Liver (tissue), 9 donors: Measurements from ENCODE around the gene LGR6. TPM values are rescaled to one million over a fixed set of nuclear protein-coding genes. Genes with fewer than 3 reads are reported as not detected.

Experiments used
- DNase-seq: peaks from one replicate; pipeline ENCODE4 v3.0.0-alpha.2; 2017; ENCODE audit warnings: low spot score
- H3K27ac ChIP-seq, 2 donors: one replicate each; pipeline ENCODE4 v1.7.0; 2013; ENCODE audit warnings: inconsistent platforms in 2 of 2, low read length in 2 of 2, control low read depth in 1 of 2, low read depth in 1 of 2, mild to moderate bottlenecking in 1 of 2
- H3K27me3 ChIP-seq, 4 donors: one replicate each; pipeline versions ENCODE4 v1.6.1 to v1.7.0; 2013; ENCODE audit warnings: low read length in 3 of 4, inconsistent platforms in 1 of 4, mild to moderate bottlenecking in 1 of 4, moderate library complexity in 1 of 4; ENCODE audit not compliant: control insufficient read depth in 4 of 4, insufficient read depth in 4 of 4
- H3K36me3 ChIP-seq, 4 donors: one replicate each; pipeline versions ENCODE4 v1.6.1 to v1.7.0; 2013; ENCODE audit warnings: low read length in 3 of 4, mild to moderate bottlenecking in 3 of 4, low read depth in 1 of 4, moderate library complexity in 1 of 4; ENCODE audit not compliant: control insufficient read depth in 4 of 4, insufficient read depth in 3 of 4
- H3K4me1 ChIP-seq, 4 donors: one replicate each; pipeline versions ENCODE4 v1.6.1 to v1.7.0; 2013; ENCODE audit warnings: low read length in 3 of 4, mild to moderate bottlenecking in 3 of 4, moderate library complexity in 1 of 4; ENCODE audit not compliant: control insufficient read depth in 4 of 4, insufficient read depth in 4 of 4
- H3K4me3 ChIP-seq, 3 donors: one replicate each; pipeline versions ENCODE4 v1.6.1 to v1.7.0; 2013; ENCODE audit warnings: low read length in 3 of 3, control low read depth in 1 of 3, low read depth in 1 of 3, mild to moderate bottlenecking in 1 of 3
- H3K9ac ChIP-seq, 2 donors: one replicate each; pipeline ENCODE4 v1.7.0; 2013; ENCODE audit warnings: low read length in 2 of 2, mild to moderate bottlenecking in 2 of 2, moderate library complexity in 2 of 2, control low read depth in 1 of 2, low read depth in 1 of 2
- H3K9me3 ChIP-seq, 4 donors: one replicate each; pipeline versions ENCODE4 v1.6.1 to v1.7.0; 2013; ENCODE audit warnings: low read length in 3 of 4; ENCODE audit not compliant: control insufficient read depth in 4 of 4
- EGR1 ChIP-seq, 2 donors: IDR thresholded peaks; 2 replicates each; pipeline ENCODE4 v1.6.1; 2016 to 2018; ENCODE audit warnings: antibody characterized with exemption in 2 of 2, low read depth in 2 of 2
- FOXA1 ChIP-seq: IDR thresholded peaks from 2 replicates; pipeline ENCODE4 v1.6.1; 2016; ENCODE audit warnings: antibody characterized with exemption
- FOXA2 ChIP-seq: IDR thresholded peaks from 2 replicates; pipeline ENCODE4 v1.6.1; 2016; ENCODE audit warnings: antibody characterized with exemption
- GABPA ChIP-seq, 2 donors: IDR thresholded peaks in 1 of 2; conservative IDR thresholded peaks in 1 of 2; 2 replicates each; pipeline ENCODE4 v1.6.1; 2016; ENCODE audit warnings: antibody characterized with exemption in 2 of 2, mild to moderate bottlenecking in 1 of 2, moderate library complexity in 1 of 2
- HNF4G ChIP-seq: IDR thresholded peaks from 2 replicates; pipeline ENCODE4 v1.6.1; 2016; ENCODE audit warnings: antibody characterized with exemption
- JUND ChIP-seq, 2 donors: IDR thresholded peaks; 2 replicates each; pipeline ENCODE4 v1.6.1; 2016; ENCODE audit warnings: antibody characterized with exemption in 2 of 2
- NR2F2 ChIP-seq: IDR thresholded peaks from 2 replicates; pipeline ENCODE4 v1.6.1; 2016; ENCODE audit warnings: antibody characterized with exemption
- RAD21 ChIP-seq, 2 donors: IDR thresholded peaks; 2 replicates each; pipeline ENCODE4 v1.6.1; 2016; ENCODE audit warnings: antibody characterized with exemption in 2 of 2, mild to moderate bottlenecking in 2 of 2
- RXRA ChIP-seq, 2 donors: IDR thresholded peaks; 2 replicates each; pipeline ENCODE4 v1.6.1; 2017 to 2018; ENCODE audit warnings: antibody characterized with exemption in 2 of 2, mild to moderate bottlenecking in 1 of 2
- SP1 ChIP-seq: IDR thresholded peaks from 2 replicates; pipeline ENCODE4 v1.6.1; 2018; ENCODE audit warnings: antibody characterized with exemption, mild to moderate bottlenecking
- TAF1 ChIP-seq: conservative IDR thresholded peaks from 2 replicates; pipeline ENCODE4 v1.6.1; 2016; ENCODE audit warnings: antibody characterized with exemption, mild to moderate bottlenecking
- YY1 ChIP-seq: IDR thresholded peaks from 2 replicates; pipeline ENCODE4 v1.6.1; 2016; ENCODE audit warnings: antibody characterized with exemption, mild to moderate bottlenecking
- ZBTB33 ChIP-seq: IDR thresholded peaks from 2 replicates; pipeline ENCODE4 v1.6.1; 2016; ENCODE audit warnings: antibody characterized with exemption
- WGBS: extraction: QIAGEN DNeasy Blood & Tissue Kit; methylation state at CpG from one replicate; pipeline ENCODE4 v1.1.7; 2013; 5-methylcytosine and 5-hydroxymethylcytosine counted together
- polyA plus RNA-seq, 2 donors: library from polyadenylated mRNA; stranded (reverse) in 1 of 2; unstranded in 1 of 2; fragments of 200-250 nt in 1 of 2; fragments of >200 nt in 1 of 2; fragmentation: Nextera tagmentation in 1 of 2; extraction: Ambion mirVana in 1 of 2; gene quantifications; one replicate each; pipeline versions ENCODE4 v1.2.1 to v1.2.3, GENCODE V29; 2013 to 2015
- total RNA-seq, 2 donors: library from RNA; depleted of rRNA; stranded (reverse); fragments of >200 nt; gene quantifications; one replicate each; pipeline ENCODE4 v1.2.3, GENCODE V29; 2014
- TF ChIP-seq, protein P1 (sequence below): IDR thresholded peaks from 2 replicates; pipeline ENCODE4 v1.6.1; 2016; ENCODE audit warnings: antibody characterized with exemption, mild to moderate bottlenecking
- donor health status: healthy.
- donor health status: healthy.
- donor health status: healthy.
- donor health status: healthy.
- donor health status: healthy.

Gene LGR6
- total and polyA plus RNA-seq, 4 donors, result 0.05 to 1.2 (median 0.75) TPM

- Histone ChIP-seq H3K27ac (no peak overlapping the region), H3K36me3 (no peaks in the 10 kb centered on the region), H3K4me1 (no peaks in the 10 kb centered on the region), H3K27me3 (no peaks in the 10 kb centered on the region), H3K9ac (no peak overlapping the region), H3K4me3 (no peak overlapping the region), H3K9me3 (no peaks in the 10 kb centered on the region)
- WGBS, result 97% methylated on average over 3 of the region's 3 CpGs
- no peak for DNase-seq
- TF ChIP-seq NR2F2, result no peak
- TF ChIP-seq EGR1 (IDR thresholded peaks at IDR 0.05; ENCODE audit: low read depth in 2 of 2), result no peak
- no peak for TF ChIP-seq TAF1
- TF ChIP-seq, protein P1, sequence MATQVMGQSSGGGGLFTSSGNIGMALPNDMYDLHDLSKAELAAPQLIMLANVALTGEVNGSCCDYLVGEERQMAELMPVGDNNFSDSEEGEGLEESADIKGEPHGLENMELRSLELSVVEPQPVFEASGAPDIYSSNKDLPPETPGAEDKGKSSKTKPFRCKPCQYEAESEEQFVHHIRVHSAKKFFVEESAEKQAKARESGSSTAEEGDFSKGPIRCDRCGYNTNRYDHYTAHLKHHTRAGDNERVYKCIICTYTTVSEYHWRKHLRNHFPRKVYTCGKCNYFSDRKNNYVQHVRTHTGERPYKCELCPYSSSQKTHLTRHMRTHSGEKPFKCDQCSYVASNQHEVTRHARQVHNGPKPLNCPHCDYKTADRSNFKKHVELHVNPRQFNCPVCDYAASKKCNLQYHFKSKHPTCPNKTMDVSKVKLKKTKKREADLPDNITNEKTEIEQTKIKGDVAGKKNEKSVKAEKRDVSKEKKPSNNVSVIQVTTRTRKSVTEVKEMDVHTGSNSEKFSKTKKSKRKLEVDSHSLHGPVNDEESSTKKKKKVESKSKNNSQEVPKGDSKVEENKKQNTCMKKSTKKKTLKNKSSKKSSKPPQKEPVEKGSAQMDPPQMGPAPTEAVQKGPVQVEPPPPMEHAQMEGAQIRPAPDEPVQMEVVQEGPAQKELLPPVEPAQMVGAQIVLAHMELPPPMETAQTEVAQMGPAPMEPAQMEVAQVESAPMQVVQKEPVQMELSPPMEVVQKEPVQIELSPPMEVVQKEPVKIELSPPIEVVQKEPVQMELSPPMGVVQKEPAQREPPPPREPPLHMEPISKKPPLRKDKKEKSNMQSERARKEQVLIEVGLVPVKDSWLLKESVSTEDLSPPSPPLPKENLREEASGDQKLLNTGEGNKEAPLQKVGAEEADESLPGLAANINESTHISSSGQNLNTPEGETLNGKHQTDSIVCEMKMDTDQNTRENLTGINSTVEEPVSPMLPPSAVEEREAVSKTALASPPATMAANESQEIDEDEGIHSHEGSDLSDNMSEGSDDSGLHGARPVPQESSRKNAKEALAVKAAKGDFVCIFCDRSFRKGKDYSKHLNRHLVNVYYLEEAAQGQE, result no peak
- TF ChIP-seq FOXA1, result no peak
- TF ChIP-seq HNF4G, result no peak
- TF ChIP-seq ZBTB33, result no peak
- TF ChIP-seq JUND (IDR thresholded peaks at IDR 0.05), result no peak
- no peak for TF ChIP-seq FOXA2
- TF ChIP-seq SP1, result no peak
- TF ChIP-seq RAD21 (IDR thresholded peaks at IDR 0.05), result no peak
- no peak for TF ChIP-seq RXRA (IDR thresholded peaks at IDR 0.05)
- no peak for TF ChIP-seq YY1
- TF ChIP-seq GABPA (IDR thresholded peaks at IDR 0.05 in 1 of 2, conservative IDR thresholded peaks at IDR 0.05 in 1 of 2), result no peak
These were observed 168.1 kb downstream of the LGR6 start for GRCh38 chr1:202361701-202362100.

DNA sequence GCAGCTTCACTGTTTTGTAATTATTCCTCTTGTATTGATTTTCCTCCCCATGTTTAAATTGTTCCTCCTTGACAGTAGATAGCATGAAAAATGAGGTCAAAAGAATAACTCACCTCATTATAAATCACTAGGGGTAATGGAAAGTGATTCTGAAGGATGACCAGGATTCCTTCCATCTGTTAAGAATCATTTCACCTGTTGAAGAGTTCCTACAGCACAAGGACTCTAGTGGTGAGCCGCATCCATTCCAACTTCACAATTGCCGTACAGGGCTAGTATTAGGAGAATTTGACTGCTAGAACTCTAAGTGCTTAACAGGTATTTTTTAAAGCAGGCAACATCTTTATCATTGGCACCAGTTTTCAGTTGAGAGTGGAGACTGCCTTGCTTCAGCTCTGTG lies 168.6 kb downstream of the LGR6 start:
- no peak for DNase-seq
- no peak overlapping the region for H3K4me3 ChIP-seq
- H3K9ac ChIP-seq, result no peak overlapping the region
- no peak overlapping the region for H3K27ac ChIP-seq
- H3K4me1 ChIP-seq, result no peaks in the 10 kb centered on the region
- TF ChIP-seq NR2F2 (no peak), TAF1 (no peak), ZBTB33 (no peak), RXRA (IDR thresholded peaks at IDR 0.05) (no peak), SP1 (no peak), HNF4G (no peak), RAD21 (IDR thresholded peaks at IDR 0.05) (no peak), GABPA (IDR thresholded peaks at IDR 0.05 in 1 of 2, conservative IDR thresholded peaks at IDR 0.05 in 1 of 2) (no peak), FOXA2 (no peak), JUND (IDR thresholded peaks at IDR 0.05) (no peak)
- no peaks in the 10 kb centered on the region for H3K27me3 ChIP-seq
- H3K36me3 ChIP-seq, result no peaks in the 10 kb centered on the region
- no peaks in the 10 kb centered on the region for H3K9me3 ChIP-seq
- WGBS, result 98% methylated on average over 2 of the region's 2 CpGs
